HepG2 (cell line): ENCODE measurements around the gene PLCXD1. TPM values are rescaled to one million over a fixed set of nuclear protein-coding genes. Genes with fewer than 3 reads are reported as not detected.

ENCODE experiments used
- ARNT ChIP-seq: fragments of 450-650 bp; IDR thresholded peaks from 2 replicates; pipeline ENCODE4 v1.6.1; 2017
- ELF1 ChIP-seq: sonication (generic); formaldehyde crosslinking; IDR thresholded peaks from 2 replicates; pipeline ENCODE4 v1.4.0; 2020; ENCODE audit warnings: missing genetic modification reagents
- ESRRA ChIP-seq: sonication (generic); formaldehyde crosslinking; IDR thresholded peaks from 2 replicates; pipeline ENCODE4 v1.5.1; 2020; ENCODE audit warnings: mild to moderate bottlenecking, low read depth, missing genetic modification reagents
- FOXA3 ChIP-seq: IDR thresholded peaks from 2 replicates; pipeline ENCODE4 v1.6.1; 2016; ENCODE audit warnings: missing genetic modification reagents, missing compliant biosample characterization
- NR2F6 ChIP-seq, 2 experiments: IDR thresholded peaks; 2 replicates each; pipeline ENCODE4 v1.6.1; 2016; ENCODE audit warnings: antibody characterized with exemption in 1 of 2, mild to moderate bottlenecking in 1 of 2
- NRL ChIP-seq: sonication (generic); formaldehyde crosslinking; IDR thresholded peaks from 2 replicates; pipeline ENCODE4 v1.5.0; 2020; ENCODE audit warnings: missing genetic modification reagents, mild to moderate bottlenecking, moderate library complexity, borderline replicate concordance
- PITX1 ChIP-seq: sonication (generic); formaldehyde crosslinking; IDR thresholded peaks from 2 replicates; pipeline ENCODE4 v1.5.1; 2020; ENCODE audit warnings: mild to moderate bottlenecking, missing genetic modification reagents
- PRMT3 ChIP-seq: sonication (generic); formaldehyde crosslinking; IDR thresholded peaks from 2 replicates; pipeline ENCODE4 v1.8.1; 2022; ENCODE audit warnings: low read depth, mild to moderate bottlenecking, moderate library complexity, missing genetic modification reagents, borderline replicate concordance
- REL ChIP-seq: sonication (generic); formaldehyde crosslinking; conservative IDR thresholded peaks from 2 replicates; pipeline ENCODE4 v1.8.0; 2022; ENCODE audit warnings: mild to moderate bottlenecking, missing genetic modification reagents, moderate library complexity
- SCMH1 ChIP-seq: sonication (generic); formaldehyde crosslinking; IDR thresholded peaks from 2 replicates; pipeline ENCODE4 v1.9.0; 2021; ENCODE audit warnings: missing genetic modification reagents, mild to moderate bottlenecking, borderline replicate concordance
- SNAI1 ChIP-seq: sonication (generic); formaldehyde crosslinking; IDR thresholded peaks from 2 replicates; pipeline ENCODE4 v1.5.0; 2020; ENCODE audit warnings: mild to moderate bottlenecking, missing genetic modification reagents, borderline replicate concordance
- SOX13 ChIP-seq, 3 experiments: fragments of 450-650 bp in 1 of 3; sonication (generic) in 1 of 3; formaldehyde crosslinking in 1 of 3; IDR thresholded peaks in 2 of 3; conservative IDR thresholded peaks in 1 of 3; 2 replicates each; pipeline versions ENCODE4 v1.5.0 to v1.6.1; 2016 to 2020; ENCODE audit warnings: antibody characterized with exemption in 1 of 3, mild to moderate bottlenecking in 1 of 3, missing compliant biosample characterization in 1 of 3, missing genetic modification reagents in 1 of 3, moderate library complexity in 1 of 3
- TEAD2 ChIP-seq: sonication (generic); formaldehyde crosslinking; IDR thresholded peaks from 2 replicates; pipeline ENCODE4 v1.9.0; 2021; ENCODE audit warnings: missing genetic modification reagents
- THAP9 ChIP-seq: sonication (generic); formaldehyde crosslinking; IDR thresholded peaks from 2 replicates; pipeline ENCODE4; 2020; ENCODE audit warnings: missing genetic modification reagents, mild to moderate bottlenecking, borderline replicate concordance
- XRCC5 ChIP-seq: fragments of 200-400 bp; formaldehyde crosslinking; optimal IDR thresholded peaks from 2 replicates; pipeline ENCODE3; 2017; ENCODE audit warnings: mild to moderate bottlenecking, low read length
- ZC3H4 ChIP-seq: sonication (generic); formaldehyde crosslinking; IDR thresholded peaks from 2 replicates; pipeline ENCODE4 v1.4.0; 2020; ENCODE audit warnings: missing genetic modification reagents, borderline replicate concordance
- ZNF256 ChIP-seq: sonication (generic); formaldehyde crosslinking; conservative IDR thresholded peaks from 2 replicates; pipeline ENCODE4 v1.4.0; 2020; ENCODE audit warnings: missing genetic modification reagents
- ZNF260 ChIP-seq: sonication (generic); formaldehyde crosslinking; IDR thresholded peaks from 2 replicates; pipeline ENCODE4 v1.4.0; 2020; ENCODE audit warnings: missing genetic modification reagents, low read depth, mild to moderate bottlenecking, borderline replicate concordance
- ZNF282 ChIP-seq: fragments of 450-650 bp; IDR thresholded peaks from 2 replicates; pipeline ENCODE4 v1.6.1; 2018; ENCODE audit not compliant: partially characterized antibody
- ZNF331 ChIP-seq: sonication (generic); formaldehyde crosslinking; IDR thresholded peaks from 2 replicates; pipeline ENCODE4 v1.4.0; 2020; ENCODE audit warnings: missing genetic modification reagents
- polyA plus RNA-seq, 8 experiments: library from polyadenylated mRNA; depleted of rRNA in 3 of 8; stranded (reverse) in 7 of 8; unstranded in 1 of 8; fragments of >200 nt; fragmentation: Illumina TruSeq in 4 of 8; extraction: Trizol in 4 of 8; gene quantifications; 2 replicates each; pipeline versions ENCODE4 v1.2.1 to v1.2.3, GENCODE V29; 2011 to 2016; ENCODE audit warnings: low read depth in 4 of 8, missing spikeins in 1 of 8, mixed read lengths in 1 of 8; ENCODE audit not compliant: insufficient read depth in 1 of 8
- total RNA-seq, 5 experiments: library from RNA; depleted of rRNA; stranded (reverse); fragments of >200 nt; fragmentation: Illumina TruSeq; extraction: Trizol; gene quantifications; 2 replicates each; pipeline ENCODE4 v1.2.3, GENCODE V29; 2016; ENCODE audit warnings: low read depth in 1 of 5
- TF ChIP-seq, protein P1 (sequence below): IDR thresholded peaks from 2 replicates; pipeline ENCODE4 v1.6.1; 2016; ENCODE audit warnings: low read depth, control low read depth
- TF ChIP-seq, protein P2 (sequence below): sonication (generic); formaldehyde crosslinking; IDR thresholded peaks from 2 replicates; pipeline ENCODE4 v1.4.0; 2020; ENCODE audit warnings: missing genetic modification reagents
- TF ChIP-seq, protein P3 (sequence below): sonication (generic); formaldehyde crosslinking; IDR thresholded peaks from 2 replicates; pipeline ENCODE4 v1.8.0; 2022; ENCODE audit warnings: missing genetic modification reagents, mild to moderate bottlenecking, moderate library complexity, borderline replicate concordance

Gene PLCXD1
- total and polyA plus RNA-seq, 2 of the 13 experiments (the other 11 are each of a cell fraction or from before 2014, with no cell fraction given), result 87.7 to 153 TPM

- TF ChIP-seq PITX1 (CRISPR knock-in tag) (0 out of 2 replicates have a peak, but pooled peaks have one; percentile 31), REL (CRISPR knock-in tag) (no peak), TEAD2 (CRISPR knock-in tag) (no peak), ARNT (no peak), SNAI1 (CRISPR knock-in tag) (no peak), FOXA3 (peak; percentile 42), ZNF256 (CRISPR knock-in tag) (no peak), THAP9 (CRISPR knock-in tag) (peak; percentile 68; the same call in 1 of the 2 replicates), NR2F6 (IDR thresholded peaks at IDR 0.05) (peak; percentile 78), NR2F6 (CRISPR knock-in tag; IDR thresholded peaks at IDR 0.05) (peak; percentile 91), PRMT3 (CRISPR knock-in tag) (no peak), ESRRA (CRISPR knock-in tag) (peak; percentile 97), NRL (CRISPR knock-in tag) (no peak), SOX13 (IDR thresholded peaks at IDR 0.05) (no peak), SOX13 (CRISPR knock-in tag; conservative IDR thresholded peaks at IDR 0.05 in 1 of 2, IDR thresholded peaks at IDR 0.05 in 1 of 2) (no peak), ZNF260 (CRISPR knock-in tag) (no peak), ZNF331 (CRISPR knock-in tag) (no peak), SCMH1 (no peak), ELF1 (CRISPR knock-in tag) (0 out of 2 replicates have a peak, but pooled peaks have one; percentile 34), ZC3H4 (CRISPR knock-in tag) (no peak), XRCC5 (no peak), ZNF282 (no peak)
- TF ChIP-seq, protein P1, sequence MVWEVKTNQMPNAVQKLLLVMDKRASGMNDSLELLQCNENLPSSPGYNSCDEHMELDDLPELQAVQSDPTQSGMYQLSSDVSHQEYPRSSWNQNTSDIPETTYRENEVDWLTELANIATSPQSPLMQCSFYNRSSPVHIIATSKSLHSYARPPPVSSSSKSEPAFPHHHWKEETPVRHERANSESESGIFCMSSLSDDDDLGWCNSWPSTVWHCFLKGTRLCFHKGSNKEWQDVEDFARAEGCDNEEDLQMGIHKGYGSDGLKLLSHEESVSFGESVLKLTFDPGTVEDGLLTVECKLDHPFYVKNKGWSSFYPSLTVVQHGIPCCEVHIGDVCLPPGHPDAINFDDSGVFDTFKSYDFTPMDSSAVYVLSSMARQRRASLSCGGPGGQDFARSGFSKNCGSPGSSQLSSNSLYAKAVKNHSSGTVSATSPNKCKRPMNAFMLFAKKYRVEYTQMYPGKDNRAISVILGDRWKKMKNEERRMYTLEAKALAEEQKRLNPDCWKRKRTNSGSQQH, result no peak
- TF ChIP-seq, protein P2, sequence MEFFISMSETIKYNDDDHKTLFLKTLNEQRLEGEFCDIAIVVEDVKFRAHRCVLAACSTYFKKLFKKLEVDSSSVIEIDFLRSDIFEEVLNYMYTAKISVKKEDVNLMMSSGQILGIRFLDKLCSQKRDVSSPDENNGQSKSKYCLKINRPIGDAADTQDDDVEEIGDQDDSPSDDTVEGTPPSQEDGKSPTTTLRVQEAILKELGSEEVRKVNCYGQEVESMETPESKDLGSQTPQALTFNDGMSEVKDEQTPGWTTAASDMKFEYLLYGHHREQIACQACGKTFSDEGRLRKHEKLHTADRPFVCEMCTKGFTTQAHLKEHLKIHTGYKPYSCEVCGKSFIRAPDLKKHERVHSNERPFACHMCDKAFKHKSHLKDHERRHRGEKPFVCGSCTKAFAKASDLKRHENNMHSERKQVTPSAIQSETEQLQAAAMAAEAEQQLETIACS (CRISPR knock-in tag), result no peak
- TF ChIP-seq, protein P3, sequence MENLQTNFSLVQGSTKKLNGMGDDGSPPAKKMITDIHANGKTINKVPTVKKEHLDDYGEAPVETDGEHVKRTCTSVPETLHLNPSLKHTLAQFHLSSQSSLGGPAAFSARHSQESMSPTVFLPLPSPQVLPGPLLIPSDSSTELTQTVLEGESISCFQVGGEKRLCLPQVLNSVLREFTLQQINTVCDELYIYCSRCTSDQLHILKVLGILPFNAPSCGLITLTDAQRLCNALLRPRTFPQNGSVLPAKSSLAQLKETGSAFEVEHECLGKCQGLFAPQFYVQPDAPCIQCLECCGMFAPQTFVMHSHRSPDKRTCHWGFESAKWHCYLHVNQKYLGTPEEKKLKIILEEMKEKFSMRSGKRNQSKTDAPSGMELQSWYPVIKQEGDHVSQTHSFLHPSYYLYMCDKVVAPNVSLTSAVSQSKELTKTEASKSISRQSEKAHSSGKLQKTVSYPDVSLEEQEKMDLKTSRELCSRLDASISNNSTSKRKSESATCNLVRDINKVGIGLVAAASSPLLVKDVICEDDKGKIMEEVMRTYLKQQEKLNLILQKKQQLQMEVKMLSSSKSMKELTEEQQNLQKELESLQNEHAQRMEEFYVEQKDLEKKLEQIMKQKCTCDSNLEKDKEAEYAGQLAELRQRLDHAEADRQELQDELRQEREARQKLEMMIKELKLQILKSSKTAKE, result no peak
These were observed 10.3 kb upstream of the PLCXD1 start (continued) for GRCh38 chrX:270848-271367.
